ENCODE measurements around the gene PSMC3.

The PSMC3 gene

DNA sequence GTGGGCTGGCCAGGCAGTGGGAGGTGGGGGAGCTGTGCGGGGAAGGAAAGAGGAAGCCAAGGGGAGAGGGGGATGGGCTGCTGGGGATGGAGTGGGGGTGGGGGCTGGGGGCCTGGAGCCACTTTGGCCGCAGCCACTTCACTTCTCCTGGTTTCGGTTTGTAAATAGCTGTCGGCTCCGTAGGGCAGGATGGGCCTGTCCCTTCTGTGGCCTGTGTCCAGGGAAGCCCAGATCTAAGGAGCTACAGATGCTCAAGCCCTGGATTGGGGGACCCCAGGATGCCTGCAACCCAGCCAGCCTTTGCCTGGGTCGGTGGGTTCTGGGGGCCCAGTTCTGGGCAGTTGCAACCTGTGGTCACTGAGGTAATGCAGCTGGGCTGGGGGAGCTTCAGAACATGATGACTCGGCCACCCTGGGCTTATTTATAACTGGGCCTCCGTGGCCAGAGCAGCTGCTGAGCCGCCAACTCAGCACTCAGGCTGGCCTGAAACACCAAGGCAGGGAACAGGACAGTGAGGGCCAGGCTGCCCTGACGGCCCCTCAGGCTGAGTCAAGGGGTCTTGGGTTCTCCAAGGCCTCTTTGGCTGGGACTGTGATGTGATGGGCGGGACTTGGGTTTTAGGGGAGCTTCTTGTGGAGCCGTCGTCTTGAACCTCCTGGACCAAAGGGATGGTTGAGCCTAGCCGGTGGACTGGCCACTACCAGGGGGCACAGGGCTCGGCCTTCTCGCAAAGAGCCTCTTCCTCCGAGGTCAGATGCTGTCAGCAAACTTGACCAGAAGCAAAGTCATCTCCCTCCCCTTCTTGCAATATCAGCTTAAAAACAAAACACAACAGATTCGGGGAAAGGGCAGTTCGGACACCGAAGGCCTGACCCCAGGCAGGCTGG lies 32.8 kb downstream of the PSMC3 start:
- no peak for DNase-seq

DNA sequence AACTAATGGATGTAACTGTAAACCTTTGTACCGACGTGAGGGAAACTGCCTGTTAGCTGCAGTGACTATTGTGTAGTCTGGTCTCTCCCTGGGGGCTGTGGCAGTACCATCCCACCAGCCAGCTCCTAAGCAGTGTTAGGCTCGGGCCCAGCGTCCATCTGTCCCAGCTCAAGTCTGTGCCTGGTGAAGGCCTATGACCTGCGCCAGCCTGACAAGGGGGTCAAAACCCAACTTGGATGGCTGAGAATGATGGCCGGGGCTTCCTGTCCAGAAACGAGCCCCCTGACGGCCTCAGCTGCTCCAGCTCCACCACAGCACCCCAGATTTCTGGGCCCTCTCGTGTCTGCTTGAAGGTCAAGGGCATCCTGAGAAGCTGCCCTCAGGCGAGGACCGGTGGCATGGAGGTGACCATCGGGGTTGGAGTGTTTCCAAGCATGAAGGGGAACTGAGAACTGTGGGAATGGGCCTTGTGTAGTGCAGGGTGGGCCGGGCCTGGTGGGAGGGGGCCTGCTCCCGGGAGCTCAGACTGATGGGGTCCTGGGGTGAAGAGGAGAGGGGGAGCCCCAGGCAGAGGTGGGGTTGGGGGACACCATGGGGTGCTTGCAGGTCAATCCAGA lies 33.6 kb downstream of the PSMC3 start:
- no peak for DNase-seq

DNA sequence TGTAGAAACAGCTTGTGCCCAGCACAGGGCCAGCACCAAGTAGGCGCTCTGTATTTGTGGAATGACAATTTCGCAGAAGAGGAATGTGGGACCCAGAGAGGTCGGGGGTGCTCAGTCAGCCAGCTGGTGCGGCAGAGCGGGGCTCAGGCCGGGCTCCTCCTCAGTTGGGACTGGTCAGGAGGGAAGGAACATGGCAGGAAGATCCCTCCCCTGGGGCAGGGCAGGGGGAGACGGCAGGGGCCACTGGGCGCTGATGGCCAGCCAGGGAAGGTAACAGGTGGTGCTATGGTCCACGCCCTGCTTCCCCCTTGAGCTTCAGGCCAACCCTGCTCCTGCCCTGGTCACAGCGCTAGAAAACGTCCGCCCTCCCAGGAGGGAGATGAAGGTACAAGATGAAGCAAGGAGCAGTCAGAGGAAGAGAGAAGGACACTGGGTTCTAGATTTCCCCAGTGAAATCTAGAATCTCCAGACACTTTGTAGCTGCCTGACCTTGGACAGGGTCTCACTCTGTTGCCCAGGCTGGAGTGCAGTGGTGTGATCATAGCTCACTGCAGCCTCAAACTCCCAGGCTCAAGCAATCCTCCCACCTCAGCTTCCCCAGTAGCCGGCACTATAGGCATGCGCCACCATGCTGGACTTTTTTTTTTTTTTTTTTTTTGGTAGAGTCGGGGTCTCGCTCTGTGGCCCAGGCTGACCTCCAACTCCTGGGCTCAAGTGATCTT lies 34.4 kb downstream of the PSMC3 start:
- DNase-seq: no peak

- DNase-seq: no peak
Measured at GRCh38 chr11:47391077-47391583, 35.1 kb downstream of the PSMC3 start.

DNA sequence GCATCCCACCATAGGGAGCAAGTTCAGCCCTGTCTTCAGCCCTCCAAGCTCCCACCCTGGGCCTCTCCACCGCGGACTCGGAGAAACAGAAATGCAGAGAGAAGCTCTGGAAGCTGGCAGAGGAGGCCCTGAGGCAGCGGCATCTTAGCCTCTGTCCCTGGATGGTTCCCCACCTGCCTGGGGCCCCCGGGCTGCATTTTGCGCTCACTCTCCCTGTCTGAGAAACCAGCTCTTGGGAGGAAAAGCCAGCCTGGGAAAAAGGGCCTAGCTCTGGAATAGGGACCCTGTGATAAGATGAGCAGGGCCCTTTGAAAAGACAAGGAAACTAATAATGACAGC lies 35.8 kb downstream of the PSMC3 start:
- no peak for DNase-seq

- DNase-seq: no peak
Measured at GRCh38 chr11:47389577-47390421, 36.4 kb downstream of the PSMC3 start.

GRCh38 chr11:47388697-47389576 lies 37.3 kb downstream of the PSMC3 start:
- no peak for DNase-seq

DNA sequence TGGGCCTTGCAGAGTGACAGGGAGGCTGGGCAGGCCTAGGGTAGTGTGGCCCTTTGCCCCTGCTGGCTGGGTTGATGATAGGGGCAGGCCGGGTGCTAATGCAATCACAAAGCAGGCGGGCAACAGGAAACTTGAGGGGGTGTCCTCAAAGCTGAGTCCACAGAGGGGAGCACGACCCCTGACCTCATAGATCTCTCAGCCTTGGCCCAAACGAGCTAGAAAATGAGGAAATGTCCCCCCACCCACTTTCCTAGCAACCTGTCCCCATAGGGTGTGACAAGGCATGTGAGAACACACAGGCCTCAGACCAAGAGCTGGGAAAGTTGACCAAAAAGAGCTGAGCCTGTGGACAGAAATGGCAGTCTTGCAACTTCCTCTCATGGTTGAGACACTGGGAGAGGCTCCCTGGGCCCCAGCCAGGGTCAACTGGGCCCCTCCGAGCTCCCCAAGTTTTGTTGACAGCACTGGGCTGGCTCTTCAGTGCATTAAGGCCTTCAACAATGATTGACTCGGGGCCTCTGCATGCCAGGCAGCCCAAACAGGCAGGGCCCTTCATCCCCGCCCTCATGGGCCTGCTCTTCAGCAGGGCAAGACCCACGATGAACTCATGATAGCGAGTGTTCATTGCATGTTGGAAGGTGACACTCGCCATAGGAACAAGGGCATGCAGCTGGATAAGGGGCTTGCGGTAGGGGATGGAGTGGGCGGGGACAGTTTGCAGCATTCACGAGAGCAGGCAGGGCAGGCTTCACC lies 38.1 kb downstream of the PSMC3 start:
- DNase-seq: no peak

DNA sequence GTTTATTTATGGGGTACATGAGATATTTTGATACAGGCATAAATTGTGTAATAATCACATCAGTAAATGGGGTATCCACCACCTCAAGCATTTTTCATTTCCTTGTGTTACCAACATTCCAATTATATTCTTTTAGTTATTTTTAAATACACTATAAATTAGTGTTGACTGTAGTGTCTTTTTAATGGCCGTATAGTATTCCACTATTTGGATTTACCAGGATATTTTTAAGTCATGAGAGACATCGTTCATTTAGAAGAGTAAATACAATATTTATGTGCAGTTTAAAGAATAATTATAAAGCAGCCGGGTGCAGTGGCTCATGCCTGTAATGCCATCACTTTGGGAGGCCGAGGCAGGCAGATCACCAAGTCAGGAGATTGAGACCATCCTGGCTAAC lies 41.7 kb downstream of the PSMC3 start:
- no peak for DNase-seq

GRCh38 chr11:47383071-47383470 lies 43.2 kb downstream of the PSMC3 start:
- no peak for DNase-seq

DNA sequence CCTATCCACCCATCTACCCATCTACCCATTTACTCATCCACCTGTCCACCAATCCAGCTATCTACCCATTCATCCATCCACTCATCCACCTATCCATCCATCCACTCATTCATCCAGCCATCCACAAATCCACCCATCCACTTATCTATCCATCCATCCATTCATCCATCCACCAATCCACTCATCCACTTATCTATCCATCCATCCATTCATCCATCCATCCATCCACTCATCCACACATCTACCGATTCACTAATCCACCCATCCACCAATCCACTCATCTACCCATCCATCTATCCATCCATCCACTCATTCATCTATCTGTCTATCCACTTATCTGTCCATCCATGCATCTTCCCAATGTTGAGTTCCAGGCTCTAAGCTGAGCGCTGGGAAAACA lies 46.2 kb downstream of the PSMC3 start:
- no peak for DNase-seq

- no peak for DNase-seq
Measured at GRCh38 chr11:47379317-47379716, 46.9 kb downstream of the PSMC3 start.

DNA sequence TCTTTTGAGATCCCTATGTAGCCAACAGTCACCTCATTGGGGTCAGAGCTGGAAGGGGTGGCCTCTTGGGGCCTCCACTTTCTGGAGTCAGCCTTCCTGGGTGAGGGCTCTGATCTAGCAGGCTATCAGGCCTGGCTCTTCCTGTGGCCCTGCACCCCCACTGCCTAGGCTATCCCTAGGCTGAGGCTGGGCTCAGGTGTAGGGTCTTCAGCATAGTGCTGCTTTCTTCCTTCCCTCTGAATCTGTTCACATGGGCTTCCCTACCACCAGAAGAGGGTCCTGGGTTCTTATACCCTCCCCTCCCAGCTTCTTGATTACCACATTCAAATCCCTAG lies 47.4 kb downstream of the PSMC3 start:
- DNase-seq: no peak

DNA sequence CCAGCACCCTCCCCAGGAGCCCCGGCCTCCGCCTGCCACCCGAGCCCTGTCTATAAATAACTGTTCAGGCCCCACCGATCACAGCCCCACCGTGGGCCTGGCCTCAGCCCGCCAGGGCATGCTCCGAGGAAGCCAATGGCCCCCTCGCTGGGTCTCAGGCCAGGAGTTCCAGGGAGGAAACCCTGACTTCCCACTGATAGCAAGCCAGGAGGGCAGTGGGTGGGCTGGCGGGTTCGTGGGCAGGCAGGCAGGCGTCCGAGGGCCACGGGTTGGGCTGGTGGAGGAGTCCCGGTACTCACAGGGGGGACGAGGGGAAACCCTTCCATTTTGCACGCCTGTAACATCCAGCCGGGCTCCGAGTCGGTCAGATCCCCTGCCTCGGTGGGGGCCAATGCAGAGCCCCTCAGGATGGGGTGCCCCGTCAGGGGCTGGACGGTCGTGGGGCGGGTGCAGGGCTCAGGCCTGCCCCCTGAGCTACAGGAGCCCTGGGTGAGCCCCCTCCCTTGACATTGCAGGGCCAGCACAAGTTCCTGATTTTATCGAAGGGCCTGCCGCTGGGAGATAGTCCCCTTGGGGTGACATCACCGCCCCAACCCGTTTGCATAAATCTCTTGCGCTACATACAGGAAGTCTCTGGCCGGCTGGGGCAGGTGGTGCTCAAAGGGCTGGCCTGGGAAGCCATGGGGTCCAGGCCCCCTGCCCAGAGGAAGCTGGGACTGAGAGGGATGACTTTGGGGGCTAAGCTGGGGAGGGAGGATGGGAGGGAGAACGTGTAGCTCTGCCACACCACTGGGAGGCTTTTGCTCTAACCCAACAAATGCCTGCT lies 48.0 kb downstream of the PSMC3 start, which contains the start of gene SPI1:
TSS of gene SPI1 (minus strand) at position 538 of the 826 bp plus-strand sequence. CDS start at position 344, 194 bp downstream.
- no peak for DNase-seq

- DNase-seq: no peak
Measured at GRCh38 chr11:47377571-47378009, 48.6 kb downstream of the PSMC3 start.

DNA sequence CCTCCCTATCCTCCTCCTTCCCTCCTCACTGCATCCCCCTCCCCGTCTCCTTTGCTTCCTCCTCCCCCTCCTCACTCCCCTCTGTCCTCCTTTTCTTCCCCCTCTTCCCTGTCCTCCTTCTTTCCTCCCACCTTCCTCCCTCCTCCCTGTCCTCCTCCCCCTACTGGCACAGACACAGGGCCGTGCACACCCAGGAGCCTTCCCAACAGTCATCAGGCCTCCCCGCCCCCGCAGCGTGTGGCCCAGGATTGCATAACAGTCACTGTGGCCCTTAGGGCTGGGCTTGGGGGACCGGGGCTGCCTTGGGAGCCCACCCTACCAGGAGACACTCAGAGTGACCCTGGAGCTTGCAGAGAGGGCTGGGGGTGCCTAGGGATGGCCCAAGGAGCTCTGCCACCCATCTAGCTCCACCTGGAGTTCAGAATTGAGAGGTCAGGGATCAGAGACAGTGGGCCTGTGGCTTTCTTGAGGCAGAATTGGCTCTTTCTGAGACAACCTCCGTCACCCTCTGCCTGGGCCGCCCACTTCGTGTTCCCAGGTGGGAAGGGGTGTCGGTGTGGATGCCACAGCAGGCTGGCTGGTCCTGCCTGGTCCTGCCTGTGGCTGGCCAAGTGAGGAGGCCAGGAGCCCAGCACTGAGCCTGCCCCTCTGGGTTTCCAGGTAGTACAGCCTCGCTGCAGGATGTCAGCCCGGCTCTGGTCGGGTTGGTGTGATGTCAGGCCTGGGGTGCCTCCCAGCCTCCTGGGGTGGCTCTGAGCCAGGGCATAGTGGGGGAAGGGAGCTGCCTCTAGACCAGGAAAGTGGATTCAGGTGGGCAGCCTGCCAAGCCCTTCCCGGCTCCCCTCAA lies 49.5 kb downstream of the PSMC3 start:
- DNase-seq: no peak

DNA sequence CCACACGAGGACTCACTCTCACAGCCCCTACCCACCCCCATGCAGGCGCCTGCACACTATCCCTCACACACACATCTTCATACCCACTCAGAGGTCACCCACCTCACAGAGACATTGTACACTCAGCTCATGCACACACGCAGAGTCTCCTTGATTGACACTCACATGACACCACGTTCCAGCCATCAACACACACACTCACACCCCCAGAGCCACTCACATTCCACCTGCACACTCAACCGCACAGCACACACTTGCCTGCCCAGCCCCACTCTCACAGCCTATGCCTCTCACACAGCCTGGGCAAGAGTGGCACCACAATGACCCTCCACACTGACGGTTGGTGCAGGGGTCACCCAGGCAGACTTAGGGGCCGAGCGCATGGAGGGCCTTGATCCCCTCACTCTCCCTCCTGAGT lies 50.1 kb downstream of the PSMC3 start:
- DNase-seq: no peak

- no peak for DNase-seq
Measured at GRCh38 chr11:47375546-47376085, 50.6 kb downstream of the PSMC3 start.

DNA sequence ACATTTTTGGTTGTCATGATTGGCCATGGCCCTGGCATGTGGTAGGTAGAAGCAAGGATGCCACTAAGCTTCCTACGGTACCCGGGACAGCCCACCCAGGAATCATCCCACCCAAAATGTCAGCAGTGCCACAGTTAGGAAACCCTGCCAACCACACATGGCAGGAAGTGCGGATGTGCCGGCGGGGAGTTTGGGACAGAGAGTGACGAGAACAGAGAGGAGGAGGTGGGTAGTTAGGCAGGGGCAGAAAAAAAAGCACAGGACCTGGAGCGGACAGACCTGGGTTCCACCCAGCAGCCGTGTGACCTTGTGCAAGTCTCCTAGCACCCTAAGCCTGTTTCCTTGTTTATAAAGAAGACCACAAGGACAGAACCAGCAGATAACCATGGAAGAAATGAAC lies 51.2 kb downstream of the PSMC3 start:
- DNase-seq: no peak

Measured in NCI-H748 treated with DMSO at 0.1 percent for 48 hours (cell line).